HG03565 (cell line): Measurements from ENCODE around the gene TECR.
"Not testable (repeated sequence)": the region's sequence is repeated elsewhere in the genome, so short reads cannot be mapped to it uniquely, and the experiment has no call there.

ENCODE experiments used
- ATAC-seq: cut with Tn5 transposase; IDR thresholded peaks from one replicate; pipeline ENCODE4 v1.9.1; 2021; ENCODE audit warnings: mild to moderate bottlenecking, moderate library complexity; ENCODE audit not compliant: unreplicated experiment

The TECR gene

GRCh38 chr19:14559916-14560775 is 30.8 kb downstream of the TECR start:
- no peak for ATAC-seq

DNA sequence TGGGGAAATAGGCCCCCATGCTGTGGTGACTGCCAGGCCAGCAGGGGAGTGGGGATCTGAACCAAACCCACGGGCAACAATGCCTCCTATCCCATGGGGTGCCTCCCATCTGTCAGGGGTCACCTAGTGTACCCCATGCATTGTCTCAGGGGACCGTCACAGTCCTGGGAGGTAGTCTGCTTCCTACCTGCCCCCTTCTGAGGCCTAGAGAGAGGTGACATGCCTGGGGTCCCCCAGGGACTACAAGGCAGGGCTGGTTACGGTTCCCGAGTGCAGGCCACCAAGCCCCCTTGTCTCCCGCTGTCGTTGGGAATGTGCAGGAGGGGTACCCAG is 31.3 kb downstream of the TECR start:
- no peak for ATAC-seq

DNA sequence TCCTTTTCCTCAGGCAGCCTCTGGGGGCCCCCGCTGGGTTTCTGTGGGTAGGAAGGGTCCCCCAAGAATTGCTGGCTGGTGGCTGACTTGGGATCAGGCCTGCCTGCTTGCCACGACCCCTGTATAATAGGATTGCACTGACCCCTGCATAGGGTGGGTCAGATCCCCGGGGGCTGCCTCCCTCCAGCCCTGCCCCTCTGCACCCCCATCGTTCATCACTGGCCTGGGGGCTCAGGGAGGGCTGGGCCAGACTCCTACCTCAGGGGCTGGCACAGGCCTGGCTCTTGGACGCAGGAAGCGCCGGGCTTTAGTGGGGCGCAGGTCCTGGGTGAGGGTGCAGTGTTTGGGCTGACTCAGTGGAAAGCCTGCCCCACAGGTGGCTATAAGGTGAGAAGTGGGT is 31.9 kb downstream of the TECR start:
- no peak for ATAC-seq

- ATAC-seq: no peak
Observed at GRCh38 chr19:14561847-14562351, 32.5 kb downstream of the TECR start.

DNA sequence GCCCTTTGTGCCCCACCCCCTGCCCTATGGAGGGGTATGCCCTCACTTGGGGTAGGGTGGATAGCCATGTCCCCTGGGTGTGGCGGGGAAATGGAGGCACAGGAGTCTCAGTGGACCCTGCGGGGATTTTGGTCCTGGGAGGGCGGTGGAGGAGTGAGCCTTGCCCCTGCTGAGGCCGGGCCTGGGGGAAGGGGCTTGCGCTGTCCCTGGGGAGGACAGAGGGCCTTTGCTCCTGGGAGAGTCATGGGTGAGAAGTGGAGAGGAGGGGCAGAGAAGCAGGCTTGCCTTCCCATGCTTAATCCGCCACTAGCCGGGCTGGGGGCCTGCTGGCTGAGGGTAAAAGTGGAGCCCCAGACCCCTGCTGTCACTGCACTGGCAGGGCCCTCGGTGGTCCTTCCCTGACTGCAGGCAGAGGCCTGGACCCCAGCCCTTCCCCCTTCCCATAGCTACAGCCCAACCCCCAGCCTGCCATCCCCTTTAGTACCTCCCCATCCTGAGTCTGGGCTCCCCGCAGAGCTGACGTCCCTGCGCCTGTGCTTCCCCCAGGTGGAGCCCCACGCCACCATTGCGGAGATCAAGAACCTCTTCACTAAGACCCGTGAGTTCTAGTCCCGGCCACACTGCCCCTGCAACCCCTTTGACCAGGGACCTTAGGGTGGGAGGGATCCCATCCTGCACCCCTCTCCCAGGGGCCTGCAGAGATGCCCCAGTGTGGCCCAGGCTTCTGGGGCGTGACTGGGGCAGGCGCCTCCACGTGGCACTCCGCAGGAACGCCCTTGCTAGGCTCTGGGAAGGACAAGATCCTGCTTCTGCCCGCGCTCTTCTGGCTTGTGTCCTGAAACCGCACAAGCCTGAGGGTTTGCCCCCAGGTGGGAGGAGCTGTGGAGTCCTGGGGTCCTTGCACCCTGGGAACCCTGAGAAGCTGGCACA is 33.5 kb downstream of the TECR start:
- no peak for ATAC-seq

GRCh38 chr19:14563590-14563926 is 34.2 kb downstream of the TECR start:
- ATAC-seq: no peak

GRCh38 chr19:14563989-14564651 is 34.7 kb downstream of the TECR start:
- no peak for ATAC-seq

DNA sequence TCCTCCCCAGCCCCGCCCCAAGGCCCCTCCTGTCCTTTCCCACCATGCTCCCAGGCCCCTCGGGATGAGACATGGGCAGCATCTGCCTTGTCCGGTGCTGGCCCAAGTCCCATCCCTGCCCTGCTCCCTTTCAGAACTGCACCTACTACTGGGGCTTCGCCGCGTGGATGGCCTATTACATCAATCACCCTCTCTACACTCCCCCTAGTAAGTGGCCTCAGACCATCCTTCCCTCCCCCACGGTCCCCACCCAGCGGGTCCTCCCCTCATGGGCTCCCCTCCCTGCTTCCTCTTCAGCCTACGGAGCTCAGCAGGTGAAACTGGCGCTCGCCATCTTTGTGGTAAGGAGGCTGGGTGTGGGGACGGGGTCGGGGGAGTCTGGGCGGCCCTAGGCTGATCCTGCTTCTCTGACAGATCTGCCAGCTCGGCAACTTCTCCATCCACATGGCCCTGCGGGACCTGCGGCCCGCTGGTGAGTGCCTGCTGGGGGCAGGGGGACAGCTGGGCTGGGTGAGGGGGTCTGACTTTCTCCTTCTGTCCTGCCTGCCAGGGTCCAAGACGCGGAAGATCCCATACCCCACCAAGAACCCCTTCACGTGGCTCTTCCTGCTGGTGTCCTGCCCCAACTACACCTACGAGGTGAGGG is 35.4 kb downstream of the TECR start:
- ATAC-seq: not testable (repeated sequence)

- no peak for ATAC-seq
Observed at GRCh38 chr19:14565298-14565679, 35.9 kb downstream of the TECR start.

DNA sequence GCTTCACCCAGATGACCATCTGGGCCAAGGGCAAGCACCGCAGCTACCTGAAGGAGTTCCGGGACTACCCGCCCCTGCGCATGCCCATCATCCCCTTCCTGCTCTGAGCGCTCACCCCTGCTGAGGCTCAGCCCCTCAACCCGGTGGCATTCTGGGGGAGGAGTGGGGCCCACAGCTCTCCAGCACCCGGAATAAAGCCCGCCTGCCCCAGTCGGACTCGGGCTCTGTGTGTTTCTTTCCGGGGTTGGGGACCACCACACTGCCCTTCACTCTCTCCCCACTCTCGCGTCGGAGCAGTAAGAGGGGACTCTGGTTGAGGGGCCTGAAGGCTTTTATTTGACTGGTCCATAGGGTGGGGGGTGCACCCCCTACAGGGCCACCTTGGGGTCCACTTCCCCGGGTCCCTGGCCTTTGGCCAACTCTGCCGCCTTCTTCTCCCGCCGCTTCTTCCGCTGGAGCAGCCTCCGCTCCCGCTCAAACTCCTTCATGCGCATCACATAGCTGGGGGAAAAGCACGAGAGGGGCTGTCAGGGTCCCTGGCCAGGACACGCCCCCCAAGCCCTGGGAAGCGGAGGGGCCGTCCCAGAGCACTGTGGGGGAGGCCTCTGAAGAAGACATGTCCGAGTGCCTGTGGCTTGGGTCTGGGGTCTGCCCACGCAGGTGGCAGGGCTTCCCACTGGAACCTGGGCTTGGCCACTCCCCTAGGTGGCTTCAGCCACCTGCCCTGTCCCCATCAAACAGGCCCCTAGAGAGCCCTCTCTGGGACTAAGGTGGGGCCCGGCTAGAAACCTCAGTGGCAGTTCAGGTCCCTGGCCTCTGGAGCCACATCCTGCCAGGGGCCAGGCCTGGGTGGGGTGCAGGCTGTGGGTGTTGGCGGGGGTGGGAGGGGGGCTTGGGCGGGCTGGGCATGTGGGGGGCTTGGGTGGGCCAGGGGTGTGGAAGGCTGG is 36.6 kb downstream of the TECR start:
- no peak for ATAC-seq

DNA sequence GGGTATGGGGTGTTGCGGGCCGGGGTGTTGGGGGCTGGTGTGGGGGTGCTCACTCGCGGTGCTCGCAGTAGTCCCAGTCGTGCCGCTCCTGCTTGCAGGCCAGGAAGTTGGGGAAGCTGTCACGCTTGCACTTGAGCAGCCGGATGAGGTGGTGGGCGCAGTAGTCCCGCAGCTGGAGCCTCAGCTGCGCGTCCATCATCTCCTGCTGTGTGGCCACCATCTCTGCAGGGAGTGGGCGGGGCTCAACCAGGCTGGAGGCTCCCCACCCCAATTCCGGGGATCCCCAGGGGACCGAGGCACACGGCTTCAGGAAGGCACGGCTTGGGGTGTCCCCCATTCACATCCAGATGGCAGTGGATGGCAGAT is 37.3 kb downstream of the TECR start:
- no peak for ATAC-seq

DNA sequence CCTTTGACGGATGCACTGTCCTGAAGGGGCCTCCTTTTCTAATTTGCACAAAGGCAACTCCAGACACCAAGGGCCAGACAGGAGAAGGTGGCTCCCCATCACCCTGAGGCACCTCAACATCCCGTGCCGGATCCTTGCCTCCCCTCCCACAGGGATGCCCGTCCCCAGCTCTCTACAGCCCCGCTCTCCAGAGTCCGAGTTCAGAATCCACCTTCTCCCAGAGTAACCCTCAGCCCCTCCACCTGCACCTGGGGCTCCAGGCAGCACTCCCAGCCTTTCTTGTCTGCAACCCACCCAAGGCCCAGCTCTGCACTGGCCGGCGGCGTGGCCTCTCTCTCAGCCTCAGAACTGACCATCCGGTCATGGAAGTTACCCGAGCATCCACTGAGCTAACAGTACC is 37.7 kb downstream of the TECR start:
- ATAC-seq: no peak

DNA sequence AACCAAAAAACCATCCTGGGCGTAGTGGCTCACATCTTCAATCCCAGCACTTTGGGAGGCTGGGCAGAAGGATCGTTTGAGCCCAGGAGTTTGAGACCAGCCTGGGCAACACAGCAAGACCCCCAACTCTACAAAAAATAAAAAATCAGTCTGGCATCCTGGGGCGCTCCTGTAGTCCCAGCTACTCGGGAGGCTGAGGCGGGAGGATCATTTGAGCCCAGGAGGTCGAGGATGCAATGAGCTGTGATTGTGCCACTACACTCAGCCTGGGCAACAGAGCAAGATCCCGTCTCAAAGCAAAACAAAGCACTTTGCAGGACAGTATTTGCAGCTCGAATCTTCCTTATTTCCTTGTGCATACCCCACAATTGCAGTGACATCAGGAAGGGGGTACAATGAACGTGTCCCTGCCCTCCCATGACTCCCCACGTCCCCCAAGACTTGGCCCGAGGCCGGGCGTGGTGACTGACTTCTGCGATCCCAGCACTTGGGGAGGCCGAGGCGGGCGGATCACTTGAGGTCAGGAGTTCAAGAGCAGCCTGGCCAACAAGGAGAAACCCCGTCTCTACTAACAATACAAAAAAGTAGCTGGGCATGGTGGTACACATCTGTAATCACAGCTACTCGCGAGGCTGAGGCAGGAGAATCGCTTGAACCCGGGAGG is 41.6 kb downstream of the TECR start:
- ATAC-seq: no peak

DNA sequence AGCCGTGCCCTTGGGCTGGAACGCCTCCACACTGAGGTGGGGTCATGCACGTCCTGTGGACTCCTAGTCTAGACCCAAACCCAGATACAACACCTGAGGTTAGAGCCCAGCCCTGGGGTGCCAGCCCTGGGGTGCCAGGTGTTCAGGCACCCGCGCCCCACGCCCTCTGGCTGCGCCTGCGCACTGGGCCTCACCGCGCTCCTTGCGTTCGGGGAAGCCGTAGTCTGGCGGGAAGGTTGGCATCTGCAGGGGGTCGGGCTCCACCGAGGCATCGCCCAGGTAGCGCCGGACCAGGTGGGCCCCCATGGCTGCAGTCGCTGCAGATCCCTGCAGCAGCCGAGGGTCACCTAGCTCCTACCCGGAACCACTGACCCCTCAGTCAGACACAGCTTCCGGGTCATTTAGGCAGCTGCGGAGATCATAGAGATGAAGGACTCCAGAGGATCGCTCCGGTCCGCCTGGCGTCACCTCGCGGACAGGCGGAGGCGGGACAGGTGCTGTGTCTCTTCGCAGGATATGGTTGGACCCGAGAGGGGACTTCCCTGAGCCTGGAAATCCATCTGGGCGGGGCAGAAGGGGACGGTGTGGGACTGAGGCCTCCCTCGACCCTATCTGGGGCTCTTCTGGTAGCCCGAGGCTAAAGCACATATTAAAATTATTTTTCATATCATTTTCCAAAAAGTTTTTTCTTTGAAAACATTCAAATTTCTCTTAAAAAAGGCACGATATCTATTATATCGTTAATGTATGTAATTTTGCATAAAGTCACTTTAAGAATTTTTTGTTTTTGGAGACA is 42.5 kb downstream of the TECR start, which contains the start of gene NDUFB7:
Gene NDUFB7, minus strand, starts transcription at position 372 of the 796 bp plus-strand sequence. Its CDS starts 66 bp downstream, at position 306.
- ATAC-seq: peak; percentile 85

- ATAC-seq: no peak
Observed at GRCh38 chr19:14575428-14575980, 46.1 kb downstream of the TECR start.

DNA sequence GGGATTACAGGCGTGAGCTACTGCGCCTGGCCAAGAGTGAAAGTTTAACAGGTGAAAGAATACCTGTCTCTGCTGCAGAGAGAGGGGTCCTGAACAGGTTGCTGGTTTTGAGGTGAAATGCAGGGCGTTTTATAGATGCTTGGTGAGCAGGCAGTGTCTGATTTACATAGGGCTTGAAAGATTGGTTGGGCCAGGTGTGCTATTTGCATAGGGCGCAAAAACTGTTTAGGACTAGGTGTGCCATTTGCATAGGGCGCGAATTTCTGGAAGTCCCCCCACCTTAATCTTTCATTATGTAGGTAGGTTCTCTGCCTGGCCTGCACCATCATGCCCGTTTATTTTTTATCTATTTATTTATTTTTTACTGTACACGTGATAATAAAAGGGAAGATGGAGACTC is 47.0 kb downstream of the TECR start:
- ATAC-seq: no peak

- no peak for ATAC-seq
Observed at GRCh38 chr19:14577264-14577663, 47.9 kb downstream of the TECR start.

DNA sequence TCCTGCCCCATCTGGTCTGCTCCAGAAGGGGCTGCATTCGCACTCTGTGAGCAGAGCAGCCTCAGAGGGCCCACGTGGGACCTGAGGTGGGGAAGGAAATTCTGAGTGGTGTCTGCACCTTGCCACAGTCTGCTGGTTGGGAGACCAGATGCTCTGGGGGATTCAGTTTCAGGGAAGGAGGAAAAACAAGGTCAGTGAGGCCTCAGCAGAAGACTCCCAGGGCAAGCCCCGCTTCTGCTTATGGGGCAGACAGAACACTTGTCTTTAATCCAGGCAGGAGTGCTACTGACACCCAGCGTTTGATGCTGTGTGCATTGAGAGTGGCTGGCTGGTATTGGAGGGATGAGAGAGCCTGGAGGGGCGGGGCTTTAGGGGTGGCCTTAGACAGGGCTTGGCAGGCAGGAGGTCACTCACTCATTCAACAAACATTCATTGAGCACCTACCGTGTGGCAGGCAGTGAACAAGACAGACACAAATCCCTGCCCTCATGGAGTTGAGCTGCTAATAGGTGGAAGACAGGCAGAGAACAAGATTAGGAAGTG is 48.6 kb downstream of the TECR start:
- ATAC-seq: no peak
